ENCODE results near the gene WDR33.

- TF ChIP-seq CTCF (IDR thresholded peaks at IDR 0.05) (no peak), POLR2A (IDR thresholded peaks at IDR 0.05) (no peak)
Measured at GRCh38 chr2:127695491-127696472, 115.2 kb downstream of the WDR33 start.
